Measurements from ENCODE around the gene STRN. TPM values are rescaled to one million over a fixed set of nuclear protein-coding genes. Genes with fewer than 3 reads are reported as not detected.

The STRN gene
- total and polyA plus RNA-seq, 9 of the 15 experiments (the other 6 are each of a cell fraction or from before 2014, with no cell fraction given) = 1.3 to 31.2 (median 20.0) TPM

- ChIA-PET POLR2A (interaction anchor here (1.6 kb wide), 1 partner anchor 9 kb away, joined by 5 read pairs; no protein-coding TSS in a partner anchor), CTCF (ENCODE audit: low intra/inter-chr PET ratio) (no interaction called here)
- Histone ChIP-seq H3K9me3 (replicated peaks; ENCODE audit: control insufficient read depth, insufficient read depth, low read depth, low read length) (no peaks in the 10 kb centered on the region), H2AFZ (ENCODE audit: low read depth, low read length) (no peak overlapping the region), H3K27ac (ENCODE audit: extremely low read depth, low read depth, low read length) (no peak overlapping the region), H3K4me1 (replicated peaks in 1 of 2; ENCODE audit: control insufficient read depth in 2 of 2, insufficient read depth in 2 of 2, low read length in 2 of 2) (no peaks in the 10 kb centered on the region; a peak in 1 of 5 replicates), H3K79me2 (ENCODE audit: control insufficient read depth, insufficient read depth, low read length) (no peaks in the 10 kb centered on the region), H3K36me3 (ENCODE audit: control insufficient read depth, insufficient read depth, low read length) (peaks cover 20% of the 10 kb centered on the region), H3K27me3 (ENCODE audit: control insufficient read depth in 2 of 2, insufficient read depth in 2 of 2, low read length in 2 of 2) (no peaks in the 10 kb centered on the region), H3K9me1 (ENCODE audit: control insufficient read depth, insufficient read depth, low read length) (no peaks in the 10 kb centered on the region), H4K20me1 (replicated peaks; ENCODE audit: control insufficient read depth, insufficient read depth, low read length) (no peaks in the 10 kb centered on the region), H3K4me3 (no peak overlapping the region), H3K4me2 (ENCODE audit: insufficient read depth, low read length) (no peak overlapping the region), H3K9ac (ENCODE audit: insufficient read depth in 1 of 2, low read depth in 2 of 2, low read length in 2 of 2) (no peak overlapping the region)
- DNase-seq (ENCODE audit: extremely low read depth in 1 of 4, low spot score in 3 of 4) (no peak), FAIRE-seq (no peak), ATAC-seq (no peak)
- no TSS peak for BruUV-seq (replicated peaks)
- intact Hi-C loops (cut with micrococcal nuclease) = loop anchor here (10.0 kb wide), 1 partner anchor 98 kb away; no protein-coding TSS in a partner anchor
- no peak for TF ChIP-seq CREM (IDR thresholded peaks at IDR 0.05; ENCODE audit: low read depth)
- TF ChIP-seq GABPA (tag; conservative IDR thresholded peaks at IDR 0.05; ENCODE audit: low read depth) = no peak
- no peak for TF ChIP-seq ZNF239 (CRISPR knock-in tag; IDR thresholded peaks at IDR 0.05)
- no peak for TF ChIP-seq CGGBP1 (CRISPR knock-in tag; IDR thresholded peaks at IDR 0.05)
- TF ChIP-seq NCOA1 (IDR thresholded peaks at IDR 0.05; ENCODE audit: low read depth) = no peak
- TF ChIP-seq ZSCAN29 (IDR thresholded peaks at IDR 0.05) = no peak
- TF ChIP-seq NELFE (IDR thresholded peaks at IDR 0.05; ENCODE audit: insufficient read depth, insufficient read length) = no peak
- no peak for TF ChIP-seq POLR2AphosphoS5 (IDR thresholded peaks at IDR 0.05; ENCODE audit: control insufficient read depth, insufficient read depth, low read depth, low read length)
- no peak for TF ChIP-seq HMBOX1 (IDR thresholded peaks at IDR 0.05)
- no peak for TF ChIP-seq TRIM28 (IDR thresholded peaks at IDR 0.05)
- no peak for TF ChIP-seq FOSL1 (tag; conservative IDR thresholded peaks at IDR 0.05)
- no peak for TF ChIP-seq ZNF586 (CRISPR knock-in tag; conservative IDR thresholded peaks at IDR 0.05)
- in situ Hi-C loops (cut with MboI) = no loop called here
These were observed 53.6 kb downstream of the STRN start for GRCh38 chr2:36912695-36913094.

Measured in K562 (cell line).